GM12801 (cell line): ENCODE measurements around the gene ARHGAP24.

Experiments used
- TF ChIP-seq, protein P1 (sequence below): IDR thresholded peaks from one replicate; pipeline ENCODE4 v1.5.1; 2011; ENCODE audit warnings: control low read depth; ENCODE audit not compliant: insufficient read length; ENCODE audit errors: extremely low read depth

The ARHGAP24 gene

DNA sequence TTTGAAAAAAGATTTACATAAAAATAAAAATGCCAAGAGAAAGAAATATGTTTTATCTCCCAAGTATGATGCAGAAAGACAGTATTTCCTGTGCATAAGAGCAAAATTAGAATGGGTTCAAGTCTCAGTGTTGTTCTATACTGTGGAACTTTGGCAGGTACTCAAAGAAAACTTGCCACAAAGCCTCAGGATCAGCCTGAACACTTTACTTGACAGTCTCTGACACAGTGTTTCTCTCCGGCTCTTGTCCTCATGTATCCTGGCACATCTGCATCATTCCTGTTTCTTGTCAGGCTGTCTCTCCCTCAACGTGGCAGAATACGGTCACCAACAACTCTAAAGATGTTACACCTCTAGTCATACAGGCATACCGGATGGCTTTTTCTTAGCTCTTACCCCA lies 273.7 kb downstream of the ARHGAP24 start:
- TF ChIP-seq, protein P1, sequence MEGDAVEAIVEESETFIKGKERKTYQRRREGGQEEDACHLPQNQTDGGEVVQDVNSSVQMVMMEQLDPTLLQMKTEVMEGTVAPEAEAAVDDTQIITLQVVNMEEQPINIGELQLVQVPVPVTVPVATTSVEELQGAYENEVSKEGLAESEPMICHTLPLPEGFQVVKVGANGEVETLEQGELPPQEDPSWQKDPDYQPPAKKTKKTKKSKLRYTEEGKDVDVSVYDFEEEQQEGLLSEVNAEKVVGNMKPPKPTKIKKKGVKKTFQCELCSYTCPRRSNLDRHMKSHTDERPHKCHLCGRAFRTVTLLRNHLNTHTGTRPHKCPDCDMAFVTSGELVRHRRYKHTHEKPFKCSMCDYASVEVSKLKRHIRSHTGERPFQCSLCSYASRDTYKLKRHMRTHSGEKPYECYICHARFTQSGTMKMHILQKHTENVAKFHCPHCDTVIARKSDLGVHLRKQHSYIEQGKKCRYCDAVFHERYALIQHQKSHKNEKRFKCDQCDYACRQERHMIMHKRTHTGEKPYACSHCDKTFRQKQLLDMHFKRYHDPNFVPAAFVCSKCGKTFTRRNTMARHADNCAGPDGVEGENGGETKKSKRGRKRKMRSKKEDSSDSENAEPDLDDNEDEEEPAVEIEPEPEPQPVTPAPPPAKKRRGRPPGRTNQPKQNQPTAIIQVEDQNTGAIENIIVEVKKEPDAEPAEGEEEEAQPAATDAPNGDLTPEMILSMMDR = no peak

DNA sequence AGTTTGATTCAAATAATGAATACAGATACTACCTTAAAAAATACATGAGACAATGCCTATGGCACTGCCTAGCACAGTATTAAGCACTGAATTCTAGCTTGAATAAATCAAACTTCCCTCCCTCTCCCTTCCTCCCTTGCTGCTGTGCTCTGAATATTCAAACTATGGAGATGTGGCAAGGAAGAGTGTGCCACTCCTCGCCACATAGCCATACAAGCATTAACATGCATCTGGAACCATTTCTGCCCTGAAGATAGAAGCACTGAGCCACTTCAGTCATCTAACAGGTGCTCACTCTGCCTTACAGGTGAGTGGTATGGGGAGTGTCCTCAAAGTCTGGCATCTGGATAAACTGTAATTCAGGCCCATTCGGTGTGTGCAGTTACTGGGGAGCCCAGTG lies 276.9 kb downstream of the ARHGAP24 start:
- TF ChIP-seq, protein P1 = no peak

DNA sequence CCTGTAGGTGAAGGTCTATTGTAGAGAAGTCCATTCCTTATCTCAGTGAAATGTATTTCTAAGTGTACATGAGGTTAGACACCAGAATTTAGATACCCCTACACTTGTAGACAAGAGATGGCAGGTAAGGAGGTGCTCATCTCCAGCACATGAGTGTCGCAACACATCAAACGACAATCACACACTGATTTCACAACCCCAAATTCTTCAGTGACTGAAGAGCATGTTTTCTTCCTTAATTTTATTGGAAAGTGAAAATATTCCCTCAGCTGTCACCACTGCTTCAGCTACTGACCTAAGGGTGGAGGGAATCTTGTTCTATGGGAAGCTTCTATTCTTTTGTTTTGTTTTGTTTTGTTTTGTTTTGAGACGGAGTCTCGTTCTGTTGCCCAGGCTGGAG lies 280.3 kb downstream of the ARHGAP24 start:
- TF ChIP-seq, protein P1 = no peak

DNA sequence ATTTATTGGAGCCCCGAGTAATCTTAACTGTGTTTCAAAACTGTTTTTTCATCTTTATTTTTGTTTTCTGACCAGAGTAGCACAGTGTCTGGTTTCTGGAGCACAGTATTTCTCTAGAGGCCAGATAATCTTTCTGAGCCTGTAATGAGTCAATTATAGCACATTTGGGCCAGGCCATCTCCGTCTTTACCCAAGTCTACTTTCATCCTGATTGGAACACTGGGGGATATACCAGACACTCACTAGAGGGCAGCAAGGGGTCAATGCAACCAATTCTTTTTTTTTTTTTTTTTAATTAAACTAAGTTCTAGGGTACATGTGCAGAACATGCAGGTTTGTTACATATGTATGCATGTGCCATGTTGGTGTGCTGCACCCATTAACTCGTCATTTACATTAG lies 282.0 kb downstream of the ARHGAP24 start:
- TF ChIP-seq, protein P1 = no peak

DNA sequence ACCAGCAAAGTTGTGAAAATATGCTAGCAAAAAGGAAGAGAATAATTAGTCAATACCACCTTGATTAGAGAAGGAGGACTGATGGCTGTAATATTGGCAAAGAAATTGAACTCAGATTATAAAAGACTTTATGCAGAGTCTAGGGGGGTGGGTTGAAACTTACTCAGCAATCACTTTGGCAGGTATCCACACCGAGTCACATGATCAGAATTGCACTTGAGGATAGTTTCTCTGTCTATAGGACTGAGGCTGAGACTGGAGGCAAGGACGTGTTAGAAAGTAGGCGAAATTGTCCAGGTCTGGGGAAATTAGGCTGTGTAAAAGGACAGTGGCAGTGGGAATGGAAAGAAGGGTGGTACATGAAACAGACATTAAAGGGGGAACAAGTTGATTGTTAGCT lies 284.4 kb downstream of the ARHGAP24 start:
- TF ChIP-seq, protein P1 = no peak

DNA sequence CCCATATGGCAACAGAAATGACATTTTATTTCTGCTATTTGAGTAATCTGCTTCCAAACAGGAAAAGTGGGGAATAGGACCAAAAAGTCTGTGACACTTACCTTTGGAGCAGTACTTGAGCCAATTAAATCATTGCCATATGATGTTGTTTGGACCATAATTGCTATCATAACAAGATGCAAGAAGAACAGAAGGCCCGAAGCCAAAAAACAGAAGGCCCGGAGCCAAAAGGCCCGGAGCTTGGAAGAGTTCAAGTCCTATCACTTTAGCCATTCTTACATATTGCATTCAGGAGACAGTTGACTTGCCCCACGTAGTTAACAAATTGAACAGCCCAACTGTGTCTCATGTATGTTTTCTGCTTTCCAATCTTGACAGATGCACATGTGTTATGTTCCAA lies 285.6 kb downstream of the ARHGAP24 start:
- TF ChIP-seq, protein P1 = no peak

DNA sequence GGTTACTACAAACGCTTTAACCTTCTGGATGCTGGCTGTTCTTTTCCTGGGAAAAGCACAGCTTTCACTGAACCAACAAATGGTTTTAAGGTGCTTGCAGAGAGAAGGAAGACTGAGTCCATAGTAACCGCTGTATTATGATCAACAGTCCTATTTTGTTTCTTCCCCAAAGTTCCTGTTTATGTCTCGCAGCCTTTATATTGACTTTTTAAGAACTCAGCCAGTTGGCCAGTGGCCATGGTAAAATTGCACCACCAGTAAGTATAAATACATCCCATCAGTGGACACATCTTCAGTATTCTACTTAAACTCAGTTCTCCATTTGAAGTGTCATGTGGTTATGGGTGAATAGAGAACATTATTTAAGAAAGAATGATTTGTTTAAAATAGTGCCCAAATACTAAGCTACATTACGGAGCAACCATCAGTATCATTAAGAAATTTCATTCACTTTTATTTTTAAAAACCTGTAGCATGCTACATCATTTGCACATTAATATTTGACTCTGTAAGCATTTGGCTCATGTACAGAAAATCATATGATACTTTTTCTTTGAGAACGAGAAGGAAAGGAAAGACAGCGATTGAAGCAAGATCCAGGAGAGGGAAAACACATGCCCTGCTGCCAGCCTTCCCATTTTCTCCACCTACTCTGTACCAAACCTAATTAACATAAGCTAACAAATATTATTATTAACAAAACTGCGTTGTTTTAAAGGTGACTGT lies 287.0 kb downstream of the ARHGAP24 start:
- TF ChIP-seq, protein P1 = no peak
